ENCODE measurements around the gene PHAF1. TPM values are rescaled to one million over a fixed set of nuclear protein-coding genes. Genes with fewer than 3 reads are reported as not detected.

PHAF1 gene
- total RNA-seq, 4 donors from 2014 or later: 14.2 to 22.5 (median 19.3) TPM

- no peak for DNase-seq
- Histone ChIP-seq H3K27me3 (no peaks in the 10 kb centered on the region), H3K4me1 (no peaks in the 10 kb centered on the region), H3K27ac (no peak overlapping the region), H3K4me3 (no peak overlapping the region), H3K9me3 (no peaks in the 10 kb centered on the region), H3K36me3 (peaks cover 0 to 60% (median 5%) of the 10 kb centered on the region in 3 donors)
- 86 to 95% methylated on average over 4 of the region's 4 CpGs for WGBS, 2 donors
- intact Hi-C loops (cut with DNase I): no loop called here
- TF ChIP-seq POLR2A (IDR thresholded peaks at IDR 0.05): no peak
These were observed 31.9 kb upstream of the PHAF1 start for GRCh38 chr16:67077871-67078270.

- Histone ChIP-seq H3K9me3 (no peaks in the 10 kb centered on the region), H3K4me3 (no peak overlapping the region), H3K4me1 (peaks cover 0 to 7% (median 0%) of the 10 kb centered on the region in 3 donors), H3K27me3 (no peaks in the 10 kb centered on the region), H3K27ac (no peak overlapping the region), H3K36me3 (peaks cover 0 to 52% (median 0%) of the 10 kb centered on the region in 3 donors)
- intact Hi-C loops (cut with DNase I): no loop called here
- WGBS, 2 donors: 92% methylated on average over 4 to 6 of the region's 6 CpGs
- no peak for TF ChIP-seq CTCF (IDR thresholded peaks at IDR 0.05)
- TF ChIP-seq POLR2A (IDR thresholded peaks at IDR 0.05): no peak
- no peak for DNase-seq
These were observed 27.6 kb upstream of the PHAF1 start for GRCh38 chr16:67082100-67082499.

GRCh38 chr16:67082891-67083290 lies 26.9 kb upstream of the PHAF1 start:
- WGBS, 2 donors: 80 to 88% methylated on average over 1 of the region's 1 CpG
- Histone ChIP-seq H3K27ac (no peak overlapping the region), H3K9me3 (no peaks in the 10 kb centered on the region), H3K27me3 (no peaks in the 10 kb centered on the region), H3K36me3 (peaks cover 0 to 44% (median 0%) of the 10 kb centered on the region in 3 donors), H3K4me3 (no peak overlapping the region), H3K4me1 (peaks cover 0 to 7% (median 0%) of the 10 kb centered on the region in 3 donors)
- TF ChIP-seq CTCF (IDR thresholded peaks at IDR 0.05) (no peak), POLR2A (IDR thresholded peaks at IDR 0.05) (no peak)
- intact Hi-C loops (cut with DNase I): no loop called here
- no peak for DNase-seq

DNA sequence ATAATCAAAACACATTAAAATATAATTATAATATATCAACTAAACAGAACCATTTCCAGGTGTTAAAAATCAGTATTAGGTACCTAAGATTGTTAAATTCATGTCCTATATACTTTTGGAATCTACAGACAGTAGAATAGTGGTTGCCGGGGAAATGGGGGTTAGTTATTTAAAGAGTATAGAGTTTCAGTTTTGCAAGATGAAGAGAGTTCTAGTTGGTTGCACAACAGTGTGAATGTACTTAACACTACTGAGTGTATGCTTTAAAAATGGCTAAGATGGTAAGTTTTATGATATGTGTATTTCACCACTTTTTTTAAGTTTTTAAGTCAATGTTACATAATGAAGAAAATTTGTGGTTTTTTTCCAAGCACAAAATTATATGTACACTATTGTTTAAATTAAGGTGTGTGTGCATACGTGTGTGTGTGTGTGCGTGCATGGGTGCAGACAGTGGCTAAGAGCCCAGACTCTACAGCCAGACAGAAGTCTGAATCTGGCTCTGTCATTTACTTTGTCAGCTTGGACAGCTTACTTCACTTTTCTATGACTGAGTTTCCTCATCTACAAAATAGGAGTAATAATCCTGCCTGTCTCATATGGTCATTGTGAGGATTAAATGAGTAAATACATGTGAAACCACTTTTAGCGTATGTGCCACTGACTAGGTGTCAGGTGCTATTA lies 25.3 kb upstream of the PHAF1 start:
- Histone ChIP-seq H3K27ac (no peak overlapping the region), H3K9me3 (no peaks in the 10 kb centered on the region), H3K36me3 (peaks cover 0 to 39% (median 0%) of the 10 kb centered on the region in 3 donors), H3K4me1 (peaks cover 0 to 7% (median 0%) of the 10 kb centered on the region in 3 donors), H3K27me3 (no peaks in the 10 kb centered on the region), H3K4me3 (no peak overlapping the region)
- intact Hi-C loops (cut with DNase I): no loop called here
- TF ChIP-seq CTCF (IDR thresholded peaks at IDR 0.05) (no peak), POLR2A (IDR thresholded peaks at IDR 0.05) (no peak)
- WGBS, 2 donors: 79 to 89% methylated on average over 4 of the region's 4 CpGs
- DNase-seq: no peak

DNA sequence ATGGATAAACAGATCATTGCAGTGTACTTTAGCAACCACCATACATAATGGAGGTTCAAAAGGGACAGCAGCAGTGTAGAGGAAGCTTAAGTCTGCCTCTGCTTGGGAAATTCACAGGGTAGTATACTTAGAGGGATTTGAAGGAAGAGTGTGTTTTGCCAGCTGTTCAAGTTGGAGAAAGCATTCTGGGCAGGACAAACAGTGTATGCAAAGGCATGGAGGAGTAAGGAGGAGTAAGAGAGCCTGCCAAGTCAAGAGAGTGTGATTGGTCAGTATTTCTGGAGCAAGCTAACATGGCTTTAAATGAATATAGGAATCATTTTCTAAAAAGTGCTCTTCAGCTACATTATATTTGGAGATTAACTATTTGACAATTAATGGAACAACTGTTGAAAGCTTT lies 22.9 kb upstream of the PHAF1 start:
- no peak for DNase-seq
- Histone ChIP-seq H3K27me3 (no peaks in the 10 kb centered on the region), H3K27ac (no peak overlapping the region), H3K4me1 (peaks cover 0 to 7% (median 0%) of the 10 kb centered on the region in 3 donors), H3K4me3 (no peak overlapping the region), H3K9me3 (no peaks in the 10 kb centered on the region), H3K36me3 (peaks cover 0 to 42% (median 0%) of the 10 kb centered on the region in 3 donors)
- TF ChIP-seq POLR2A (IDR thresholded peaks at IDR 0.05) (no peak), CTCF (IDR thresholded peaks at IDR 0.05) (no peak)
- intact Hi-C loops (cut with DNase I): no loop called here

Data from esophagus squamous epithelium (tissue), 5 donors.